CD4-positive, alpha-beta T cell treated with Interleukin-4 for 1 hour (primary cell): ENCODE results near the gene FAM13C.

Source experiments
- DNase-seq, 2 donors: peaks; one replicate each; pipeline ENCODE4 v3.0.0-alpha.2; 2020 to 2022

FAM13C gene

DNA sequence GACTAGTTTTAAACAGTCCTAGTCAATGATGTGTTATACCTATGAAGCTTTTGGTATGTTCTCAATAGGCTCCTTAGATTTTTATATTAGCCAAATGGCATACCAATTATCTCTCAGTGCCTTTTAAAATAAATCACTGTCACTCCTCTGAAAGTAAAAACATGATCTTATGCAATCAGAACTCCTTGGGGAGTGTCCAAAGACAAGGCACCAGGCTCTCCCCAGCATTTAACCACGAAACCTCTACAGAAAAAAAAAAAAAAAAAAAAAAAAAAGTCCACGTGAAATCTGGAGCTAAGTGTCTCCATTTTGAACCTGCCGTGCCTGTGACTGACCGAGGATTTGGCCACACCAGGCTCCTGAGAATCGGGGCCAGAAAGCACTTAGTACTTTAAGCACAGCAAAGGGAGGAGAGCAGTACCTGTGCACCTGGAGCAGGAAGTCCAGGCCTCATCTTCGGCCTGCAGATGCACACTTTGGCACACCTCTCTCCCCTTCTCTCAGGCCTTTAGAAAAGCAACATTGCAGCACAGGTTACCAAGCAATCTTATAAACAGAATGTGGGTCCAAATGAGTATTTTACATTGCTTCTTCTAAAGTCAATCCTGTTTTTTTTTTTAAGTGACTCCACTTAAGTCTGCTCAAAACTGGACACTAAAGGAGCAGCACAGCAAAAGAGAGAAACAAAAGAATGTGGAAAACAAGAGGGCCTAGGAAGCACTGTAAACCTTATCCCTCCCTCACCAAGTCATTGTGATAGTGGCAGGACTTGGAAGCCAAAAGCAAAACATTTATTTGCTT lies 1.5 kb downstream of the FAM13C start:
- DNase-seq: no peak

DNA sequence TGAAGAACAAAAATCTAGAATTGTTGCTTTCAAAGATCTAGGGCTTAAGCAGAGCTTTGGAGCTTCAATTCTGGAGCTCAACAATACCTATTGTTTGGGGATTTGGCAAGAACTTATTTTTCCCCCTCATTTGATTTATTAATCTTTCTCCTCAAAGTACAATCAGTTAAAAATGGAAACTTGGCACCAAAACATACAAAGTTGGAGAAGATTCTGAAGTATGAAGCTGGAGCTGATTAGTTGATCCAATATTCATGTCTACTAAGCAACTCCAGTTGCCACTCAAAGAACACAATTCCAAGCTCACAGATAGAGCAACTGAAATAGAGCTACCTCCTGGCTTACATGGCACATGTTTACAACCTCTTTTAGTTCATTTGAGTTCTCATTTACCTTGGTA lies 3.8 kb downstream of the FAM13C start:
- no peak for DNase-seq

GRCh38 chr10:59354434-59354833 lies 7.9 kb downstream of the FAM13C start:
- DNase-seq: no peak

DNA sequence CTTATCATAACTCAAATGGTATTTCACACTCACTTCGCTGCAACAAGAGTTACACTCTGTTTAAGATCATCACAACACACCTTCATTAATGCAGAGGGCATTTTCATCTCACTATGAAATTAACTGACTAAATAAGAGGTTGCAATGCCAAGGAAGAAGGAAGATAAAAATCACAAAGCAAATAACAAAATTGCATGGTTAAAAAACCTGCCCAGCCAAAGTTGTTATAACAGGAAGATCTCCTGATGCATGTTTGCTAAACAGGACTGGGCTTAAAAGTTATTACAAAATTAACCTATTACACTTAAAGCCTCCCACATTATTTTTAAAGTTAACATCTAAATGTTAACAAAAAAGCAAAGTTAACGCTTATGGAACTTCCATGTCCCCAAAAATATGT lies 11.8 kb downstream of the FAM13C start:
- DNase-seq: no peak

- no peak for DNase-seq
These were observed 16.0 kb downstream of the FAM13C start for GRCh38 chr10:59346321-59346720.

DNA sequence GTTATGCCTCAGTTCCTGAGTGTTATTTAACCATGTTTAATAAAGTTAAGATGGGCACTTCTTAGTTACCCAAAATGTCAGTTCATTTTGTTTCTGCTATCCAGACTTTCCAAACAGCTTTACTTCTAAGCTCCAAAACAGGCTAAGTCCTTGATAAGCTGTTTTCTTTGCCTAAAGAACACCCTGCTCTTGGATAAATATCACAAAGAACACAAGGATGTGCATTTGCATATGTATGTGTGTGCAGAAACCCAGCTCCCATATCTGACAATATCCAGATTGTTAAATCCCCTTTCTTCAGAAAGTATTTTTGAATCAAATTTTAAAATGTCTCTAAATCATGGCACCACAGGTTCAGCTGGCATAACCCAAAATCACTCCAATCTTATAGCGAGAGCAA lies 19.6 kb downstream of the FAM13C start:
- no peak for DNase-seq

DNA sequence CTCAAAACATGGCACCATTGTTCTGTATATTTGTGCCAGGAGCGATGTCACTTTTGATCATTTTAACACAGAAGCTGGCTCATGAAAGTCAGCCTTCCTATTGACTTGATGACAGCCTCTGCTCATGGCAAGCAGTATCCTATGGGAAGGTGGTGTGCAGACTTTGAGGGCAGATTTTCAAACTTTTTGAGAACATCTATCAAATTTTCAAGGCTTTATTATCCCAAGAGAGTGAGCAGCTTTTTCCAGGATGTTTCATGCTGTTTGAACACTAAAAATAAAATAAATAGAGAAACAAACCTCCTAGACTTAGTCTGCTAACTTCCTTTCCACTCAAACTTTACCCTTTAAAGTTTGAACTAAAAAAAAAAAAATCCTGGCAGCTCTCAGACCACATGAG lies 20.3 kb downstream of the FAM13C start:
- no peak for DNase-seq

DNA sequence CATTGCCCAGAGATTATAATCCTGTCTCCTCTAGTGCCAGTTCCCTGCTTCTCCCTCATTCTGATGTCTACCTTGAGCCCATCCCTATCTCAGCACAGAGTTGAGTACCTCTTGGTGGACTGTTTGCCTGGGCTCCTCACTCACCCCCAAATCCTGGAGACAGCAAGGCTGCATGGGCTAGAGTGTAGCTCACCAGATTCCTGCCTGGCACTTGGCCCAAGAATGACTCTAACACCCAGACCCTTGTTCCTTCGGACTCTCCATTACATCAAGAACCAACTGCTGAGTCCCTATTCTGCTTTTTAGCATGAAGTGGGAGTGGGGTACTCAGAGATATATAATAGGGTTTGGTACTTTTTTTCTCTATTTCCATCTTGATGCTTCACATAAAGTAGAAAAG lies 22.1 kb downstream of the FAM13C start:
- DNase-seq: no peak

GRCh38 chr10:59339351-59339750 lies 23.0 kb downstream of the FAM13C start:
- no peak for DNase-seq

- DNase-seq: no peak
These were observed 25.1 kb downstream of the FAM13C start for GRCh38 chr10:59337201-59337652.

DNA sequence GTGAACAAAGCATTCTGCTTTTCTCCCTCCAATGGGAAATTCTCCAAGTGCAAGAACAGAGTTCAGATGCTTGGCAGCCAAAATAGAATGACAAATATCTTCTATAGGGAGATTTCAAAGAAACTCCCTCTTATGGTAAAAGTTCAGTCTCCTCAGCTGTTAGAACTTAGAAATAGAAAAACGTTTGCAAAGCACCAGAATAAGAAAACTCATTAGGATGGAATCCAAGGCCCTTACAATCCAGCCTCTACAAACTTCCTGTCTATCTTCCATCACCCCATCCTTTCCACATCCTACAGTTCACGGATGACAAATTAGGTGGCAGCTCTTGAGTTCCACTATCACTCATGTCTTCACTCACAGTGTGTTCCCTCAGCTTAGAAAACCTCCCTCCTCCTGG lies 25.7 kb downstream of the FAM13C start:
- no peak for DNase-seq

DNA sequence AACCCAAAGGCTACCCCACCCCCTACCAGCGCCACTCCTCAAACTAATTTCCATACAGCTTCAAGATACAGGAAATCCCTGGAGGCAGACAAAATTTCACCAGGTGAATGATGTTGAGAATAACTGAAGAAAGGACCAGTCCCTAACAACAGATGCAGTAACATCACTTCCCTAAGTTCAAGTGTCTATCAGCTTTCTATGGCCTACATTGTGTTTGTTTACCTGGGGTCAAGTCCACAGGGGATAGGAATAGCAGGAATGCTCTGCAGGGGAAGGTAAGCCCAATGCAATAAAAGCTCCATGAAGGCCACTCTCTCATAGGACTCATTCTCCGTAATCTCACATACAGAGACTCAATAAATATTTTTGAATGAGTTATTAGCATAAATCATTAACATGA lies 26.9 kb downstream of the FAM13C start:
- no peak for DNase-seq

GRCh38 chr10:59333701-59334100 lies 28.6 kb downstream of the FAM13C start:
- DNase-seq: no peak

DNA sequence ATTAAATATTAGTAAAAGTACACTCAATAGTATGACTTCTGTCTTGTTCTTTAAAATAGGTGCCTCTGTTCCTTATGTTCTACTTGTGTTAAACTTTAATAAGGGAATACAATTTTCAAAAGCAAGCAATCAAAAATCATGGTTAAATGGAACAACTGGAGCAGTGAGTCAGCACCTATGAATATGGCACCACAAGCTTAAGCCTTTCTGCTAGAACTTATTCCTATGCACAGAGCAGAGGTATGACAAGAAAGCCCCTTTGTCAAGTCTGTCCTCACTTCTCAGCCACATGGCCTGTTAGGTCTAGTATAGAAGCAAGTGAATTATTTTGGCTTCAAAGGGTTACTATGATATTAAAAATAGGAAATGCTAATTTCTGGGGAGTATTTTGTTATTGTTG lies 29.8 kb downstream of the FAM13C start:
- no peak for DNase-seq

DNA sequence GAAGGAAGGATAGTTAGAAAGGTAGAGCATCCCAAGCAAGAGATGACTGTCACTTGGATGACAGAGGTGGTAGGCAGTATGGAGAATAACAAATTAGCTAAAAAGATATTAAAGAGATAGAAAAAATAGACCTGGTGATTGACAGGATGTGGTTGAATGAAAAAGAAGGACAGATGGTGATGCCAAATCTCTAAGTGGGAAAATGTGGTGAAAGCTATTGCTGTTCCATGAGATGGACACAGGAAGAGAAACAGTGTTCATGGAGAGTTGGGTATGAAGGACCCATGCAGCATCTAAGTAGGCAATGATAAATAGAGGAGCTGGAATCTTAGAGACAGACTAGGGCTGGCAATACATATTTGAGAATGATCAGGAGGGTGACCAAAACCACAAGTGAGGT lies 30.7 kb downstream of the FAM13C start:
- no peak for DNase-seq

GRCh38 chr10:59325116-59325515 lies 37.2 kb downstream of the FAM13C start:
- DNase-seq: no peak

DNA sequence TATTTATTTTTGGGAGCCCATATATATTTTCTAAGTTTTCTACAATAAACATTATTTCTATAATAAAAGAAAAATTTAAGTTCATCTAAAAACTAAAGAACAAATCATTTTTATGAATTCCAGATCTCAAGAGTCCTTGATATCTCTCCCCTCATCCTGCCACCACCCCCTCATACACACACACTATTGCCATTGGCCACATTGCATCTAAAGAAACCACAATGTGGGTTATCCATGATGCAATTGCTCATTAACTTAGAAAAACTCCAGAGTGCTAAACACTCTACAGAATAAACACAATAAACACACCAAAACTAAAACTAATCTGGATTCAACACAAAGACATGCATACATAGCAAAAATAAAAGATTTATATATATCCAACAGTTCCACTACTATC lies 37.8 kb downstream of the FAM13C start:
- DNase-seq: no peak

- no peak for DNase-seq
These were observed 38.4 kb downstream of the FAM13C start for GRCh38 chr10:59323831-59324401.

- DNase-seq: no peak
These were observed 39.3 kb downstream of the FAM13C start for GRCh38 chr10:59323036-59323459.

DNA sequence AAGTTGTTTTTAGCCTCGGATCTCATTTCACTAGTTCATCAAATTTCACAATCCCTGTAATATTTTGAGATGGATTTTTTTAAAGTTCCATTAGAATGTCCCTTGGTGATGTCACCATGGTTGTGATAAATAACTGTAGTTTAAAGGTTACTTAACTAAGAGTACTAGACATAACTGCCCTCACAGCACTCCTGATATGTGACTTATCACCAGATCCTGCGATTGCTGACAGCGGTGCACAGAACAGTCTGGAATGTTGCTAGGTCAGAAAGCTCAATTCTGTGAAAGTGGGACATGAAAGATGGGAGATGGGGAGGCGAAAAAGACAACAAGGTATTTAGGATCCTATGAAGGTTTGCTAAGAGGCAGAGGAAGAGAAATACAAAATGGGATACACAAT lies 40.2 kb downstream of the FAM13C start:
- no peak for DNase-seq

DNA sequence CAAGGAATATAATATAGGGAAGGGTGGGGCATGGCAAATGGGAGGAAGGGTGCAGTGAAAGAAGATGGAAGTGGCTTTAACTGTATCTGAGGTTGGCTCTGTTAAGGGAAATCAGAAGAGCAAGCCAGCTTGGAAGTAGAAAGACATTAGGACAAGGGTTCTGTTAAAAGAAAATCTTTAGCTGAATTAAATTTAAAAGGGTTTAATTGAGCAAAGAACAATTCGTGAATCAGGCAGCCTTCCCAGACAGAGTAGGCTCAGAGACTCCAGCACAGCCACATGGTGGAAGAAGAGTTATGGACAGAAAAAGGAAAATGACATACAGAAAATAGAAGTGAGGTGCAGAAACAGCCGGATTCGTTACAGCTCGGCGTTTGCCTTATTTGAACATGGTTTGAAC lies 42.0 kb downstream of the FAM13C start:
- no peak for DNase-seq

DNA sequence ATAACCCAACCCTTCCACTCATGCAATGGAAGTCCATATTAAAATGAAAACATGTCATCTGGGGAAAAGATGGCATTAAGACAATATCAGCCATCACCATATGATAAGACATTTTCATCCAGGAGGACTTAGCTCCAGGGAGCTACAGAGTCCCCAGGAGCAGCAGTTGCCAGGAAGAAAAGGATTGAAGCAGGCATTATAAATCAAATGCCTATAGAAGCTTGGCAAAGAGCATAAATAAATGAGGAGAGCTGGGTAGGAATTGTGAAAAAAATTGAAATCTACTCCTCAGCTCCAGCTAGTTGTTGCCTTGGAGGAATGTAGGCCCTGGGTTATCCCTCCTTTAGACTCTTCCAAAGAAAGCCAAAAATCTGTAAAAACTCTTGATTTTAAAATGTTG lies 42.5 kb downstream of the FAM13C start:
- DNase-seq: no peak

- no peak for DNase-seq
These were observed 45.3 kb downstream of the FAM13C start for GRCh38 chr10:59317066-59317465.

DNA sequence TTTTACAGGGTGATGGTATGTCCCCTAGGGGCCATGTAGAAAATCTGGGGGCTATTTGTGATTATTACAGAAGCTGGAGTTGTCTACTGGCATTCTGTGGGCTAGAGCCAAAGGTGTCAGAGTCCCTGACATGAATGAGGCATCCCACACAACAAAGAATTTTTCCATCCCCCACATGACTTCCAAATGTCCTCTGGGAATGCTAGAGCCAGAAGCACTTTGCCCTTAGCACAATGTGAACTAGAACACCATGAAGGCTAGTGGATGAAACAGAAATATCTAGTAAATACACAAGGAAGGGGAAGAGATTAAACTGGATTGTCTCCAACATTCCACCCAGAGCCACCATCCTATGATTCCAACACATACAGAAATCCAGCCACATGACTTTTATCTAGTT lies 46.9 kb downstream of the FAM13C start:
- no peak for DNase-seq

- DNase-seq: no peak
These were observed 48.1 kb downstream of the FAM13C start for GRCh38 chr10:59314268-59314667.
